ENCODE results near the gene CLIP2.
"Not testable (repeated sequence)": the region's sequence is repeated elsewhere in the genome, so short reads cannot be mapped to it uniquely, and the experiment has no call there.

CLIP2 gene

DNA sequence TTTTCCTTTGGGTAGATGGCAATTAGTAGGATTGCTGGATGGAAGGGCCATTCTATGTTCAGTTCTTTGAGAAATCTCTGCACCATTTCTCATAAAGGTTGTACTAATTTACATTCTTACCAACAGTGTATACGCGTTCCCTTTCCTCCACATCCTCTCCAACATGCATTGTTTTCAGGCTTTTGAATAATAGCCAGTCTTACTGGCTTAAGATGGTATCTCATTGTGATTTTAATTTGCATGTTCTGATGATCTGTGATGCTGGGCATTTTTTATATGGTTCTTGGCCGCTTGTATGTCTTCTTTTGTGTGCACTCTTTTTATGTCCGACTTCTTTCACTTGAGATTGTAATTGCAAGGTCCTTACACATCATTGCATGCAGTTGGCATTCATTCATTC is 11.7 kb downstream of the CLIP2 start:
- DNase-seq = no peak

DNA sequence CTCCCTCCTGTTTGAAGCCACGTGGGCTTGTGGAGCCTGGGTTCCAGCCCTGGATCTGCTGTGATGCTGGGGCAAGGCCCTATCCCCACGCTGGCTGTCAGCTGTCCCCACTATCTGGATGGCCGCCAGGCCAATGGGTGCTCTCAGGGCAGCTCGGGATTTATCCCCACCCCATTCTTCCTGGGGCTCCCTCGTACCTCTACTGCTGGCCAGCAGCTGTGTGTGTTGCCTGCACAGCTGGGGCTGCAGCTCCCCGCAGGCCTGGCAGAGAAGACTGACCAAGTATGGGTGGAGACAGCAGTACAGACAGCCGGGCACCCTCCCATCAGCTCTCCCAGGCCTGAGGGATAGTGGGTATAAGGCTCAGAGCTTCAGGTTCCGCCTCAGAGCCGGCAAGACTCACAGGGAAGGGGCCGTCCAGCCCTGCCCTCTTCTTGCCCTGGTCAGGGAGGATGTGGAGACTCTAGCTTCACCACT is 13.6 kb downstream of the CLIP2 start:
- DNase-seq = no peak

DNA sequence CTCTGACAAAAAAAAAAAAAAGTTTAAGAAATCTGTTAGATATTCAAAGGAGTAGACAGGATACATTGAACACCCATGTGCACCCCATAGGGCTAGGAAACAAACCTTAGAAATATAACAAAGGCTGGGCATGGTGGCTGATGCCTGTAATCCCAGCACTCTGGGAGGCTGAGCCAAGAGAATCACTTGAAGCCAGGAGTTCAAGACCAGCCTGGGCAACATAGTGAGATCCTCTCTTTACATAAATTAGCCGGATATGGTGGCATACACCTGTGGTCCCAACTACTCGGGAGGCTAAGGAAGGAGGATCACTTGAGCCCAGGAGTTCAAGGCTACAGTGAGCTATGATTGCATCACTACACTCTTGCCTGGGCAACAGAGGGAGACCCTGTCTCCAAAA is 15.3 kb downstream of the CLIP2 start:
- no peak for DNase-seq

DNA sequence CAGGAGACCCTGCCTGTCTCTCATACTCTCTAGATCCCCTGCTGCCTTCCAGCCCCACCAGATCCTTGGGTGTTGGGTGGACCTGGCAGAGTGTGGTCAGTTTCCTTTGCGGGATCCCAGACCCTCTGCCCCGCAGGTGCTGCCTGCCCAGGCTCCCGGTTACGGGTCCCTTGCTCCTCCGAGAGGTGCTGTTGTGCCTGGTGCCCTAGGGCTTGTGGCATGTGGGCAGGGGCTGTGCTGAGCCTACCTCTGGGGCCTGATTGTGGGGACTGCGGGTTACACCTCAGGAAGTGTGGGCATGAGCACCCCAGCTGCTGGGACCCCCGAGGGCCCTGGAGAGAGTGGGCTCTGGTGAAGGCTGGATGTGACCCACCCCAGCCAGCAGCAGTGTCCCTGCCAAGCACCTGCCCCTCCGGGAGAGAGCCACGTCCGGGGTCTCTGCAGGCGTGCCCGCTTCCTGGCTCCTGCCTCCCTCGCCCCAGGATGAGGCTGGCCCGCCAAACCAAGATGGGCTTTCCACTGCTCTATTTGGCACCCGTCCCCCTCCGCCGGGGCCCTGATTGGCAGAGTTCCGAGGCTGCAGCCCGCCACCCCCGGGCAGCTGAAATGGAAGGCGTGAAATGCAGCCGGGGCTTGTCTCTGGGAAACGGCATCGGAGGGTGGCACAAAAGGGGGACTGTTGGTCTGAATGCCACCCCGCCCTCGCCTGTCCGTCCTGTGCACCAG is 17.0 kb downstream of the CLIP2 start:
- no peak for DNase-seq

GRCh38 chr7:74306730-74307469 is 17.7 kb downstream of the CLIP2 start:
- DNase-seq = no peak

DNA sequence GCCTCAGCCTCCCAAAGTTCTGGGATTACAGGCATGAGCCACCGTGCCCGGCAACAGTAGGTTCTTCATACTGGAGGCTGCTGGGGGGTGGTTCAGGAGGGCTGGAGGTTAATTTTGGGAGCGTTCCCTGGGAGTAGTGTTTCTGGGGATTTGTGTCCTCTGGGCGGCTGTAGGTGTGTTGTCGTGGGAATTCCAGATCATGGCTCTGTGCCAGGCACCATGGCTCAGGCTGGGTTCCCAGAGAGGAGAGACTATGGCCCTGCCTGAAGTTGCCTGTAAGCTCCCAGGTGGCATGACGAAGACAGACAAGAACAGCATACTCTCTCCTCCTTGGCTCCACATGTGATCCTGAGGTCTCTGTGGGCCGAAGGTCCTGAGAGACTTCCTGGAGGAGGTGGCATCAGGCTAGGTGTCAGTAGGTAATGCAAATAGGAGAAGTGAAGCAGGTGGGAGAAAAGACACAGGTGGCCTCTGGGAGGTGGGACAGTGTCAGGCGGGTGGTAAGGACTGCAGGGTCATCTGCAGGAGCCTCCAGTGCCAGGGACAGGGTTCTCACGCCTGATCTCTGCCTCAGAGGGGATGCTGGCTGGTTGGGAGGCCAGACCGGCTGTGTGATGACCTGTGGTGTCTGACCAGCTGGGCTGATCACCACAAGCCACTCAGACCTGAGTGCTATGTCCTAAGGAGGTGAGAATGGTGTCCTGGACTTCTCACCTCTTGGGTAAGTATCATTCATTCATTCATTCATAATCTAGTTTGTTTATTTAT is 18.7 kb downstream of the CLIP2 start:
- DNase-seq = no peak

GRCh38 chr7:74309181-74309580 is 20.0 kb downstream of the CLIP2 start:
- no peak for DNase-seq

- DNase-seq = no peak
These were observed 22.1 kb downstream of the CLIP2 start for GRCh38 chr7:74311305-74311744.

DNA sequence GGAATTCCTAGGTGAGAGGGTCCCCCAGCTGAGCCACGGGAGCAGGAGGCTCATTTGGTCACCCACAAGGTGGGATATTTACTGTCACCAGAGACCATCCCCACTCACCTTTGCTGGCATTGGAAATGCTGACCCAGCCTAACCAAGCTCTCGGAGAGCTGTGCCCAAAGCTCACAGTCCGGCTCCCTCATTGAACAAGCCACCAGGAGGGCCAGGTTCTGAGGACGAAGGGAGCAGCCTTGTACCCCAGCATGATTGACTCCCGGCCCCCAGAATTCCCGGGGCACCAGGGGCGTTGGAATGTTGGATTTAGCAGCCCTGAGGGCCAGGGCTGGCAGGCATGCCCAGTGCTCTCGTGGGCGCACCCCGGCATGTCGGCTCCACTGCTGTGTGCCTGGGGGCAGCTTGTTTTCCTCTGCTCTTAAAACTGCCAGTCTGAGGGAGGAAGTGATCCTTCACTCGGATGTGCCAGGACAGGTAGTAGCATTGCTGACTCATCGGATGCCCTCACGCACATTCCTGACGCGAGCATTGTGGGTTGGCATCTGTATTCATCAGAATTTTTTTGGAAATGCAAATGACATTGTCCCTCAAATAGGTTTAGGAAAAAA is 23.3 kb downstream of the CLIP2 start:
- DNase-seq = no peak

DNA sequence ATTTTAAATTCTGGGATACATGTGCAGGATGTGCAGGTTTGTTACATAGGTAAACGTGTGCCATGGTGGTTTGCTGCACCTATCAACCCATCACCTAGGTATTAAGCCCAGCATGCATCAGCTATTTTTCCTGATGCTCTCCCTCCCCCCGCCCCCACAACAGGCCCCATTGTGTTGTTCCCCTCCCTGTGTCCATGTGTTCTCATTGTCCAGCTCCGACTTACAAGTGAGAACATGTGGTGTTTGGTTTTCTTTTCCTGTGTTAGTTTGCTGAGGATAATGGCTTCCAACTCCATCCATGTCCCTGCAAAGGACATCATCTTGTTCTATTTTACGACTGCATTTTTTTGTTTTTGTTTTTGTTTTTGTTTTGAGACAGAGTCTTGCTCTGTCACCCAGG is 26.7 kb downstream of the CLIP2 start:
- not testable (repeated sequence) for DNase-seq

- DNase-seq = no peak
These were observed 28.1 kb downstream of the CLIP2 start for GRCh38 chr7:74317146-74317782.

DNA sequence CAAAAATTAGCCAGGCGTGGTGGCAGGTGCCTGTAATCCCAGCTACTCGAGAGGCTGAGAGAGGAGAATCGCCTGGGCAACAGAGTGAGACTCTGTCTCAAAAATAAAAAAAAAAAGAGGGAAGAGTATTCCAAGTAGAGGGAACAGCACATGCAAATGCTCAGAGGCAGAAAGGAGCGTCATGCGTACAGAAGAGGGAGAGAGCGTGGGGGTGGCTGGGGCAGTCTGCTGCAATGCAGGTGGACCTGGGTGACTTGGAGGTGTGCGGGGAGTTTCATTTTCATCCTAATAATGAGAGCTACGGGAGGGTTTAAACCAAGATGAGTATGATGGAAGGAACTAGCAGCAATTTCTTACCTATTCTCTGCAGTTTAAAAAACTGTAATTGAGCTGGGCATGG is 28.8 kb downstream of the CLIP2 start:
- DNase-seq = no peak

DNA sequence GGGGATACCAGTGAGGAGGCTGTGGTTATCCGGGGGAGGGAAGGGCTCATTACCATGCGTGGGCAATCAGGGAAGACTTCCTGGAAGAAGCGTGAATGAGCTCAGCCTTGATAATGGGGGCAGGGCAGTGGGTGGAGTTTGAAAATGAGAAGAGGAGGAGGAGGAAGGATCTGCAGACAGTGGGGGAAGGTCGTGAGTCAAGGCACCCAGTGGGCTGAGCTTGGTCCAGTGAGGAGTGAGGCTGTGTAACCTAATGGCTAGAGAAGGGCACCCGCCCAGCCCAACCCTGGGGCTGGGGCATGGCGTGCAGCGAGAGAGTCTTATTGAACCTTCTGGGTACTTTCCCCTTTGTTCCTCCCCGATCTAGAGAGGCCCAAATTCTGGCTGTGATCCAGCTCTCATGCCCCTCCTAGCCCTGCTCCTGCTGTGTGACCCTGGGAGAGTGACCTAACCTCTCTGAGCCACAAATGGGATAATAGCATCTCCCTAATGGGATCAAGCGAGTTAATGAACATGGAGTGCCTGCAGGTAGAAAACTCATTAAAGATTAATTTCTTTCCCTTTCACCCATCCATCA is 31.5 kb downstream of the CLIP2 start:
- no peak for DNase-seq

DNA sequence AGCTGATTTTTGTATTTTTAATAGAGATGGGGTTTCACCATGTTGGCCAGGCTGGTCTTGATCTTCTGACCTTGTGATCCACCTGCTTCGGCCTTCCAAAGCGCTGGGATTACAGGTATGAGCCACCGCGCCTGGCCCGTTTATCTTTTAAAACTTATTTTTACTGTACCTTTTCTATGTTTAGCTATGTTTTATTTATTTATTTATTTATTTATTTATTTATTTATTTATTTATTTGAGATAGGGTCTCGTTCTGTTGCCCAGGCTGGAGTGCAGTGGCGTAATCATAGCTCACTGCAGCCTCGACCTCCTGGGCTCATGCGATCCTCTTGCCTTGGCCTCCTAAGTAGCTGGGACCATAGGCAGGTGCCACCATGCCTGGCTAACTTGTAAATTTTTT is 33.7 kb downstream of the CLIP2 start:
- DNase-seq = not testable (repeated sequence)

DNA sequence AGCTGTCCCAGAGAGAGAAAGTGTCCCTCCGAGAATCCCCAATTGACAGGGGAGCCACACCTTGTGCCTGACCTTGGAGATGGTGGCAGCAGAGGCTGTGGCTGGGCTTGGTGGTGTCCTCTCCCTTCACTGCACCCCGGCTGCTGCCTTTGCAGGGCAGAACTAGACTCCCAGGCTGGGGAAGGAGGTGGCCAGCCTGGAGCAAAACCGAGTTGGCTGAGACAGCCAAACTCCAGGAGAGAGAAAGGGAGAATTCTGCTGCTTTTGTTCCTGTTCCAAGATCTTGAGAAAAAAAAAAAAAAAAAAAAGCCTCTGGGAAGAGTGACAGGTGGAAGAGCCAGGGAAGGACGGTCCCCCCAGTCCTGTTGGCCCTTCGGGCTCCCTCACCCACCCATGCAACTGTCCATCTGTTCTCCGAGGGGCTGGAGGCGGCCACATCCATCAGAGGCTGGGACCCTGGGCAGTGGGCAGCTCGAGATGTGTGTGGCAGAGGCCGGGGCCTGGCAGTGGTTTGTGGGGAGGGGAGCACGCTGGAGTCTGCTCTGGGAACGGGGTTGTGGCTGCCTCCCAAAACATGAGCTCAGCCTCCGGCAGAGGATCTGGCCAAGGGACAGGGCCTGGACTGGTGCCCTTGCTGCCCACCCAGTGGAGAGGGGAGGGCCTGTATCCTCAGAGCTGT is 35.5 kb downstream of the CLIP2 start:
- DNase-seq = no peak

- DNase-seq = no peak
These were observed 36.0 kb downstream of the CLIP2 start for GRCh38 chr7:74325210-74325565.

- DNase-seq = no peak
These were observed 40.0 kb downstream of the CLIP2 start for GRCh38 chr7:74329225-74329624.

- DNase-seq = no peak
These were observed 43.4 kb downstream of the CLIP2 start for GRCh38 chr7:74332373-74333176.

GRCh38 chr7:74334030-74334429 is 44.8 kb downstream of the CLIP2 start:
- no peak for DNase-seq

- no peak for DNase-seq
These were observed 48.7 kb downstream of the CLIP2 start for GRCh38 chr7:74337926-74338325.
